Bronchial epithelial cell (primary cell): ENCODE measurements around the gene SUSD1. TPM values are rescaled to one million over a fixed set of nuclear protein-coding genes. Genes with fewer than 3 reads are reported as not detected.
A peak's percentile ranks its signal among the peaks of the same experiment; 100 is the strongest.
"Not testable (repeated sequence)": the region's sequence is repeated elsewhere in the genome, so short reads cannot be mapped to it uniquely, and the experiment has no call there.

ENCODE experiments used
- DNase-seq: peaks from one replicate; pipeline ENCODE4 v3.0.0-alpha.2; 2010; ENCODE audit warnings: low read depth
- FAIRE-seq: peaks from 2 replicates; lab custom pipeline; 2011; peaks lifted over from hg19 to GRCh38; lab: Jason Lieb, UNC
- H3K27me3 ChIP-seq: 2 replicates; pipeline ENCODE4 v1.5.1; 2011; ENCODE audit warnings: low read length; ENCODE audit not compliant: control insufficient read depth, insufficient read depth
- H3K36me3 ChIP-seq: 2 replicates; pipeline ENCODE4 v1.5.1; 2011; ENCODE audit warnings: low read length; ENCODE audit not compliant: control insufficient read depth, insufficient read depth
- H3K4me3 ChIP-seq: 2 replicates; pipeline ENCODE4 v1.5.1; 2011; ENCODE audit warnings: mild to moderate bottlenecking, low read depth, low read length, control low read depth
- total RNA-seq: library from RNA; depleted of rRNA; stranded (reverse); fragments of >200 nt; gene quantifications from 2 replicates; pipeline ENCODE4 v1.2.1, GENCODE V29; 2014
- TF ChIP-seq, protein P1 (sequence below): IDR thresholded peaks from 2 replicates; pipeline ENCODE4 v1.5.1; 2011; ENCODE audit warnings: mild to moderate bottlenecking, moderate library complexity, low read length, control low read depth, inconsistent platforms; ENCODE audit not compliant: insufficient read depth, severe bottlenecking

SUSD1 gene
- total RNA-seq, 1 donor from 2014 or later = 9.0 TPM

DNA sequence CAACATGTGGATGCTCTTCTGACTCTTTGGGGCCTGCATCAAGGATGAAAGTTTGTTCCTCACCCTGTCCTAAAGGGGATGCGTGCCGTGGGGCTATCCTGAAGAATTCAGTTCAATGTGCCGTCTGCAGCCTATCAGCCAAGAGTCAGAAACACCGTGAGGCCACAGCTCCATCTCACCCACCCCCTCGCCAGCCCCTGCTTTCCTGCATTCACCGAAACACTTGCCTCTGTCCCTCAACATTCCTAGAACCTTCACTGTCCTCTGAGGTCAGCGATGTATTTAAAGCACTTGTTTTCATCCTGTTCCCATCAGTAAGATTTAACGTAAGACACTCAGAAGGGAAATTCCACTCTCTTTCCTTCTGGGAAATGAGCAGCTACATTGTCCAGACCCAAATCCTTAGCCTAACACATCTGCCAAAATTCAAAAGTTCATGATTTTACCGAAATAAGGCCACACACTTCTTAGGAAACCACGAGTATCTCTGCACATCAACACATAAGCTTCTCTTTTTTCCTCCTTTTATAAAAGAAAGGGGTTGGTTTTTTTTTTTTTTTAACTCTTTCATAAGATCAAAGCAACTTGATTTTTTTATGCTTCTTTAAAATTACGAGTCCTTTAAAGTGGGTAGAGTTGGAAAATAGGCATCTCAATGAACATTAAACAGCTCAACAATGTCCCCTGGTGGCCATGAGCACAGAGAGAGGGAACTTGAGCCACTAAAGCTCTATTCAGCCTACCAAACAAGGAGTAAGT is 100.7 kb downstream of the SUSD1 start:
- TF ChIP-seq, protein P1, sequence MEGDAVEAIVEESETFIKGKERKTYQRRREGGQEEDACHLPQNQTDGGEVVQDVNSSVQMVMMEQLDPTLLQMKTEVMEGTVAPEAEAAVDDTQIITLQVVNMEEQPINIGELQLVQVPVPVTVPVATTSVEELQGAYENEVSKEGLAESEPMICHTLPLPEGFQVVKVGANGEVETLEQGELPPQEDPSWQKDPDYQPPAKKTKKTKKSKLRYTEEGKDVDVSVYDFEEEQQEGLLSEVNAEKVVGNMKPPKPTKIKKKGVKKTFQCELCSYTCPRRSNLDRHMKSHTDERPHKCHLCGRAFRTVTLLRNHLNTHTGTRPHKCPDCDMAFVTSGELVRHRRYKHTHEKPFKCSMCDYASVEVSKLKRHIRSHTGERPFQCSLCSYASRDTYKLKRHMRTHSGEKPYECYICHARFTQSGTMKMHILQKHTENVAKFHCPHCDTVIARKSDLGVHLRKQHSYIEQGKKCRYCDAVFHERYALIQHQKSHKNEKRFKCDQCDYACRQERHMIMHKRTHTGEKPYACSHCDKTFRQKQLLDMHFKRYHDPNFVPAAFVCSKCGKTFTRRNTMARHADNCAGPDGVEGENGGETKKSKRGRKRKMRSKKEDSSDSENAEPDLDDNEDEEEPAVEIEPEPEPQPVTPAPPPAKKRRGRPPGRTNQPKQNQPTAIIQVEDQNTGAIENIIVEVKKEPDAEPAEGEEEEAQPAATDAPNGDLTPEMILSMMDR = peak; percentile 81
- H3K4me3 ChIP-seq = no peak overlapping the region
- FAIRE-seq (no peak), DNase-seq (peak; percentile 71)
- no peaks in the 10 kb centered on the region for H3K27me3 ChIP-seq
- H3K36me3 ChIP-seq = peaks cover 3% of the 10 kb centered on the region

DNA sequence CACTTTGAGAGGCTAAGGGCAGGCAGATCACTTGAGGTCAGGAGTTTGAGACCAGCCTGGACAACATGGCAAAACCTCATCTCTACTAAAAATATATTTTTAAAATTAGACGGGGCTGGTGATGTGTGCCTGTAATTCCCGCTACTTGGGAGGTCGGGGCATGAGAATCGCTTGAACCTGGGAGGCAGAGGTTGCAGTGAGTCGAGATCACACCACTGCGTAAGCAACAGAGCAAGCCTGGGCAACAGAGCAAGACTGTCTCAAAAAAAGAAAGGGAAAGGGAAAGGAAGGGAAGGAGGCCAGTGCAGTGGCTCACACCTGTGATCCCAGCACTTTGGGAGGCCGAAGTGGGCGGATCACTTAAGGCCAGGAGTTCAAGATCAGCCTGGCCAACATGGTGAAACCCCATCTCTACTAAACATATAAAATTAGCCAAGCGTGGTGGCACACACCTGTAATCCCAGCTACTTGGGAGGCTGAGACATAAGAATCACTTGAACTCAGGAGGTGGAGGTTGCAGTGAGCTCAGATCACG is 101.4 kb downstream of the SUSD1 start:
- H3K27me3 ChIP-seq, FAIRE-seq, H3K36me3 ChIP-seq, H3K4me3 ChIP-seq, DNase-seq: not testable (repeated sequence)

DNA sequence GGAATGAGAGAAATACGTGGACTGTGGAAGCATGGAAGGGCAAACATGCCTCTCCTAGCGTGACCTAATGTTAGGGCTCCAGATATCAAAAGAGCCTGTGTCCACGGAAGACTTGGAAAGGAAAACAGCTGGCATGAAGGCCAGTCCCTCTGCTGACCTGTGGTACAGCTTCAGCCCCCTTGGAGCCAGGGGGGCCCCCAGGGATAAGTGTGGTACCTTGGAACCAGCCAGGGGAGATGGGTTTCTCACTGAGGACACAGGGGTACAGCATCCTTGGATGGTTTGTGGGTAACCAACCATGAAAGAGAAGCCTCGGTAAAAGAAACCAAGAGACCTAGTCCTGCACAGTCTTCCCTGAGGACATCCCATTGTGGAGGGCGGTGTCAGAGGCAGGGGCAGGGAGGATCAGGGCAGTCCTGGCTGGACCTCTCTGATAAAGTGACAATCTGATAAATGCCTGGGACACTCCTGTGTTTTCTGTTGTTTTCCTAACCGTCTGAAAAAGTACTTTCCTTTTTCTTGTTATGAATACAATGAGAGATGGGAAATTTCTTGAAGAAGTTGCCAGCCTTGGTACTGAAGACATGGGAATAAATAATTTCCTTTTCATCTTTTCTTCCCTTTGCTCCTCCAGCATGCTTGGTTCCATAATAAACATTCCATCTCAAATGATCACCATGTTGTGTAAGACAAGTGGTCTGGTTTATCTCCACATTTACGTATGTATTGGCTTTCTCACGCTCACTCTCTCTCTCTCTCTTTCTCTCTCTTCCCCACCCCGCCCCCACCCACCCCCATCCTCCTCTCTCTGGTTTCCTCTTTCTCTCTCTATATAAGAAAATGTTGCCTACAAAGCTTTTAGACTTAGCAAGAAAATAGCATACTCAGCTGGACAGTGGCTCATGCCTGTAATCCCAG is 102.1 kb downstream of the SUSD1 start:
- Histone ChIP-seq H3K27me3 (no peaks in the 10 kb centered on the region), H3K36me3 (peaks cover 3% of the 10 kb centered on the region), H3K4me3 (no peak overlapping the region)
- TF ChIP-seq, protein P1 = no peak
- FAIRE-seq (no peak), DNase-seq (no peak)

DNA sequence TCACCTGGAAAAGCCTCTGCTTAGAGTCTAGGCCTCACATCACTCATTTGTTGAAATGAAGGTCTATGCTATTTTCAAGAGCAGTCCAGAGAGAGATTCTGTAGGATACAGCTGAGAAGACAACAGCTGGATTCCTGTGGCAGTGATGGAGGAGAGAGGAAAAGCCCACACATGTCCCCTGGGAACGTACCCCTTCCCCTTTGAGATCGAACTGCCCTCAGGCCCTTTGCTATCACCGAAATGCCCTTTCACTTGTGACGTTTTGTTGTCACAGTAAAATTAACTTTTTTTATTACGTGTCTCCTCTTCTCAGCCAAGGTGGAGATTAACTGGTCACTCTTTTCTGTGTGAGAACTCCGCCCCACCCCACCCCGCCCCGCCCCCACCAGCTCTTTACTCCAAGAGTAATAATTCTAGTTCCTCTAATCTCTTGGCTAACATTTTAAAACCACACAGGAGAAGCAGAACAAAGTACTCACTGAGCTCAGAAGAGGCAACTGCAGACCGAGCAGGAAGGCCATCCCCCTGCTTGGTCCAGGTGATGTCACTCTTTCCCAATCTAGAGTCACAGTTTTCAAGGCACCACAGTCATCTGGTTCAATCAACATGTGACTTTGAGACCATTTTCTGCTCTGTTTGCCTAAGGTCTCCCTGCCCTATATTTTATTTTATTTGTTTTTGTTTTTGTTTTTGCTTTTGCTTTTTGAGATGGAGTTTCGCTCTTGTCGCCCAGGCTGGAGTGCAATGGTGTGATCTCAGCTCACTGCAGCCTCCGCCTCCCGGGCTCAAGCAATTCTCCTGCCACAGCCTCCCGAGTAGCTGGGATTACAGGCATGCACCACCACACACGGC is 105.6 kb downstream of the SUSD1 start:
- TF ChIP-seq, protein P1 = no peak
- Histone ChIP-seq H3K36me3 (peaks cover 3% of the 10 kb centered on the region), H3K27me3 (no peaks in the 10 kb centered on the region), H3K4me3 (no peak overlapping the region)
- FAIRE-seq (no peak), DNase-seq (no peak)

DNA sequence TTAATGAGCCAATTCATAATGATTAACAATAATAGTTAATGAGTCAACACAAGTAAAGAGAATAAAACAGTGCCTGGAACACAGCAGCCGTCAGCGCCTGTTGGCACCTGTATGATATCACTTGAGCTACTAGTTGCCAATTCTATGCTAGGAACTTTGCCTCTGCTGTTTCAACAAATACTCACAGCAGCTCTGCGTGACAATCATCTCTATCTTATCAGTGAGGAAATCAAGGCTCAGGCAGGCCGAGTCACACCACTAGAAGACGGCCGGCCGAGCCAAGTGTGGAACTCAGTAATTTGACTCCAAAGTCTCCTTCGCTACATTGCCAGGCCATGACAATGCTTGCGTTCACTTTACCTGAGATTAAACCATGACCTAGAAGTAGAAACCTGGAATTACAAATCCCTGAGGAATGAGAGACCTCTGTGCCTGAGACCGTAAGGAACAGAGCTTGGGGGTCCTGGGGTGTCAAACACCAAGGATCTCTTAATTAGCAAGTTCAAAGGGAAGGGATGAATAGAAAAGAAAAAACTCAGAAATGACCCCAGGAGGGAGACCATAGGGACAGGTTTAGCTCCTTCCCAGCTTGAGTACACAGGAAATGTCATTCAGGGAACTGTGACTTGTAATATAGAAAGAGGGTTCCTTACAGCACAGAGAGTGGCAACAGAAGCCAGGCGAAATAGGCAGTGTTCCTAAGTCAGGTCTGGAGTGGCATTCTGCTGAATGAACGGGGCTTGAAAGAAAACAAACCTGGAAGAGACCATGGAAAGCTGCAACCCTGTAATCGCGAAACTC is 109.1 kb downstream of the SUSD1 start:
- peak; percentile 94 for DNase-seq
- FAIRE-seq = no peak
- Histone ChIP-seq H3K4me3 (no peak overlapping the region), H3K27me3 (no peaks in the 10 kb centered on the region), H3K36me3 (no peaks in the 10 kb centered on the region)
- TF ChIP-seq, protein P1 = no peak
